Keratinocyte (primary cell): ENCODE results near the gene HIVEP2. TPM values are rescaled to one million over a fixed set of nuclear protein-coding genes. Genes with fewer than 3 reads are reported as not detected.

Source experiments
- DNase-seq: peaks from one replicate; pipeline ENCODE4 v3.0.0-alpha.2; 2011; ENCODE audit warnings: low read depth, missing footprints, low spot score
- FAIRE-seq: peaks from 2 replicates; lab custom pipeline; 2011; peaks lifted over from hg19 to GRCh38; lab: Jason Lieb, UNC
- H2AFZ ChIP-seq: 2 replicates; pipeline ENCODE4 v1.6.0; 2012; ENCODE audit warnings: low read length, control low read depth, inconsistent platforms; ENCODE audit not compliant: control insufficient read depth
- H3K27ac ChIP-seq: 2 replicates; pipeline ENCODE4 v1.5.1; 2011; ENCODE audit warnings: low read length; ENCODE audit not compliant: control insufficient read depth, insufficient read depth
- H3K27me3 ChIP-seq: 3 replicates; pipeline ENCODE4 v1.6.0; 2011; ENCODE audit warnings: low read length; ENCODE audit not compliant: control insufficient read depth, insufficient read depth; ENCODE audit errors: extremely low read depth
- H3K36me3 ChIP-seq, 2 experiments: 2 replicates in 1 of 2; 3 replicates in 1 of 2; pipeline ENCODE4 v1.5.1; 2011; ENCODE audit warnings: low read length in 2 of 2, mild to moderate bottlenecking in 1 of 2; ENCODE audit not compliant: control insufficient read depth in 2 of 2, insufficient read depth in 2 of 2; ENCODE audit errors: extremely low read depth in 1 of 2
- H3K4me1 ChIP-seq: 3 replicates; pipeline ENCODE4 v1.5.1; 2011; ENCODE audit warnings: low read length; ENCODE audit not compliant: control insufficient read depth, insufficient read depth; ENCODE audit errors: extremely low read depth
- H3K4me2 ChIP-seq: 3 replicates; pipeline ENCODE4 v1.6.0; 2011; ENCODE audit warnings: low read depth, low read length; ENCODE audit not compliant: control insufficient read depth, insufficient read depth; ENCODE audit errors: extremely low read depth
- H3K4me3 ChIP-seq, 3 experiments: fragments of 200-600 bp in 1 of 3; sonication (generic) in 1 of 3; 2 replicates in 2 of 3; 3 replicates in 1 of 3; pipeline ENCODE4 v1.5.1; 2011 to 2016; ENCODE audit warnings: low read length in 3 of 3, mild to moderate bottlenecking in 3 of 3, control low read depth in 2 of 3, inconsistent platforms in 1 of 3, low read depth in 1 of 3, mixed read lengths in 1 of 3, mixed run types in 1 of 3, moderate library complexity in 1 of 3; ENCODE audit not compliant: control insufficient read depth in 2 of 3, insufficient read depth in 2 of 3; ENCODE audit errors: extremely low read depth in 1 of 3
- H3K79me2 ChIP-seq: 2 replicates; pipeline ENCODE4 v1.6.0; 2012; ENCODE audit warnings: low read length; ENCODE audit not compliant: control insufficient read depth, insufficient read depth
- H3K9ac ChIP-seq: 3 replicates; pipeline ENCODE4 v1.6.0; 2011; ENCODE audit warnings: low read length; ENCODE audit not compliant: control insufficient read depth, insufficient read depth; ENCODE audit errors: extremely low read depth
- H3K9me1 ChIP-seq: 3 replicates; pipeline ENCODE4 v1.6.0; 2011; ENCODE audit warnings: low read length; ENCODE audit not compliant: control insufficient read depth, insufficient read depth; ENCODE audit errors: extremely low read depth
- H3K9me3 ChIP-seq: 2 replicates; pipeline ENCODE4 v1.5.1; 2012; ENCODE audit warnings: low read depth, low read length; ENCODE audit not compliant: control insufficient read depth
- H4K20me1 ChIP-seq: 3 replicates; pipeline ENCODE4 v1.6.0; 2011; ENCODE audit warnings: low read length; ENCODE audit not compliant: control insufficient read depth, insufficient read depth; ENCODE audit errors: extremely low read depth
- CTCF ChIP-seq, 3 experiments: IDR thresholded peaks in 1 of 3; conservative IDR thresholded peaks in 1 of 3; optimal IDR thresholded peaks in 1 of 3; 2 replicates in 2 of 3; 3 replicates in 1 of 3; pipeline versions ENCODE3 to v1.5.1; 2011; ENCODE audit warnings: low read length in 3 of 3, mild to moderate bottlenecking in 3 of 3, moderate library complexity in 2 of 3, control low read depth in 1 of 3, inconsistent platforms in 1 of 3; ENCODE audit not compliant: insufficient read depth in 2 of 3; ENCODE audit errors: extremely low read depth in 1 of 3
- EZH2 ChIP-seq: IDR thresholded peaks from one replicate; pipeline ENCODE4 v1.6.1; 2012; ENCODE audit warnings: inconsistent platforms, mild to moderate bottlenecking, low read length, moderate library complexity
- dilution Hi-C: fragments of 300-500 bp; cut with MboI; formaldehyde crosslinking; loops from one replicate; pipeline ENCODE4 v1.7.0; 2020; ENCODE audit warnings: low sequenced_read_pairs; ENCODE audit not compliant: extremely low pct_ligation_motif_present
- polyA plus RNA-seq, 5 experiments: library from polyadenylated mRNA; depleted of rRNA in 3 of 5; stranded (reverse) in 3 of 5; stranded (forward) in 1 of 5; unstranded in 1 of 5; fragments of >200 nt; gene quantifications; 1 replicate in 1 of 5; 2 replicates in 3 of 5; 3 replicates in 1 of 5; pipeline versions ENCODE4 v1.2.1 to v1.2.3, GENCODE V29; 2011 to 2012; ENCODE audit warnings: missing spikeins in 2 of 5, low read depth in 1 of 5, low replicate concordance in 1 of 5

HIVEP2 gene
- polyA plus RNA-seq, 1 donor (not counting 4 experiments of a cell fraction or from before 2014, with no cell fraction given) = 8.9 TPM

- H3K4me3 ChIP-seq = no peak overlapping the region
- no peaks in the 10 kb centered on the region for H3K9me3 ChIP-seq
- no peak overlapping the region for H3K9ac ChIP-seq
- no peak overlapping the region for H3K4me2 ChIP-seq
- TF ChIP-seq CTCF (optimal IDR thresholded peaks at IDR 0.05 in 1 of 3, IDR thresholded peaks at IDR 0.05 in 1 of 3, conservative IDR thresholded peaks at IDR 0.05 in 1 of 3; ENCODE audit: extremely low read depth in 1 of 3, insufficient read depth in 2 of 3, low read length in 3 of 3) (no peak), EZH2 (no peak)
- no peak overlapping the region for H3K27ac ChIP-seq
- peaks cover 34% of the 10 kb centered on the region for H3K4me1 ChIP-seq
- dilution Hi-C loops = no loop called here
- no peaks in the 10 kb centered on the region for H3K36me3 ChIP-seq
- H3K27me3 ChIP-seq = no peaks in the 10 kb centered on the region
- H4K20me1 ChIP-seq = no peaks in the 10 kb centered on the region
- H3K9me1 ChIP-seq = no peaks in the 10 kb centered on the region
- peaks cover 14% of the 10 kb centered on the region for H3K79me2 ChIP-seq
- no peak overlapping the region for H2AFZ ChIP-seq
- FAIRE-seq (no peak), DNase-seq (no peak)
Measured at GRCh38 chr6:142888456-142888855, 56.5 kb downstream of the HIVEP2 start.

GRCh38 chr6:142887517-142887916 is 57.5 kb downstream of the HIVEP2 start:
- no peaks in the 10 kb centered on the region for H3K27me3 ChIP-seq
- DNase-seq (no peak), FAIRE-seq (no peak)
- H3K9me3 ChIP-seq = no peaks in the 10 kb centered on the region
- H4K20me1 ChIP-seq = no peaks in the 10 kb centered on the region
- H3K9me1 ChIP-seq = no peaks in the 10 kb centered on the region
- dilution Hi-C loops = no loop called here
- TF ChIP-seq CTCF (optimal IDR thresholded peaks at IDR 0.05 in 1 of 3, IDR thresholded peaks at IDR 0.05 in 1 of 3, conservative IDR thresholded peaks at IDR 0.05 in 1 of 3; ENCODE audit: extremely low read depth in 1 of 3, insufficient read depth in 2 of 3, low read length in 3 of 3) (no peak), EZH2 (no peak)
- H3K36me3 ChIP-seq = no peaks in the 10 kb centered on the region
- no peak overlapping the region for H2AFZ ChIP-seq
- peaks cover 25% of the 10 kb centered on the region for H3K4me1 ChIP-seq
- H3K9ac ChIP-seq = no peak overlapping the region
- H3K27ac ChIP-seq = peak overlapping the region; percentile 80
- no peak overlapping the region for H3K4me2 ChIP-seq
- H3K4me3 ChIP-seq = no peak overlapping the region
- peaks cover 19% of the 10 kb centered on the region for H3K79me2 ChIP-seq
